Panc1 (cell line): ENCODE results near the gene AFG1L. TPM values are rescaled to one million over a fixed set of nuclear protein-coding genes. Genes with fewer than 3 reads are reported as not detected.

ENCODE experiments used
- ATAC-seq: fragments of 200-7000 bp; cut with Tn5 transposase; 2 replicates; pipeline ENCODE4 v1.9.1; 2020; ENCODE audit warnings: mild to moderate bottlenecking, moderate library complexity
- BruUV-seq: library from RNA; stranded (reverse); fragments of 400-500 nt; replicated peaks from 2 replicates; lab custom pipeline; 2021; lab: Mats Ljungman, UMichigan
- CTCF ChIA-PET: fragments of 300-600 bp; sonication (Branson Sonifier 250); formaldehyde crosslinking; loops from one replicate; lab custom pipeline; 2022; ENCODE audit warnings: antibody characterized with exemption; lab: Charles Lee
- POLR2A ChIA-PET: fragments of 300-600 bp; sonication (Branson Sonifier 250); formaldehyde crosslinking; loops from one replicate; lab custom pipeline; 2022; ENCODE audit warnings: antibody characterized with exemption; lab: Charles Lee
- DNase-seq: peaks from one replicate; pipeline ENCODE4 v3.0.0-alpha.2; 2010; ENCODE audit warnings: low read depth, low spot score
- H3K27ac ChIP-seq: 2 replicates; pipeline ENCODE4 v1.5.1; 2011; ENCODE audit warnings: mild to moderate bottlenecking, low read length, inconsistent platforms
- H3K27me3 ChIP-seq: fragments of 200-500 bp; sonication (Bioruptor generic); 2 replicates; pipeline ENCODE4 v1.6.0; 2014; ENCODE audit warnings: low read length, inconsistent platforms; ENCODE audit not compliant: control insufficient read depth, insufficient read depth
- H3K36me3 ChIP-seq: fragments of 200-500 bp; sonication (Bioruptor generic); 2 replicates; pipeline ENCODE4 v1.5.1; 2014; ENCODE audit warnings: inconsistent platforms, mild to moderate bottlenecking, low read length, moderate library complexity; ENCODE audit not compliant: control insufficient read depth, insufficient read depth
- H3K4me1 ChIP-seq: 2 replicates; pipeline ENCODE4 v1.5.1; 2011; ENCODE audit warnings: inconsistent platforms, mild to moderate bottlenecking, low read length, moderate library complexity; ENCODE audit not compliant: control insufficient read depth, insufficient read depth
- H3K4me3 ChIP-seq, 2 experiments: 2 replicates each; pipeline ENCODE4 v1.5.1; 2011 to 2012; ENCODE audit warnings: low read depth in 2 of 2, low read length in 2 of 2, mild to moderate bottlenecking in 2 of 2, inconsistent platforms in 1 of 2, moderate library complexity in 1 of 2
- H3K9me3 ChIP-seq: fragments of 200-500 bp; sonication (Bioruptor generic); 2 replicates; pipeline ENCODE4 v1.5.1; 2014; ENCODE audit warnings: low read depth, mild to moderate bottlenecking, inconsistent platforms, low read length, moderate library complexity; ENCODE audit not compliant: control insufficient read depth, insufficient read depth
- POLR2AphosphoS5 ChIP-seq: IDR thresholded peaks from 2 replicates; pipeline ENCODE4 v1.6.1; 2012; ENCODE audit warnings: mild to moderate bottlenecking, low read depth, low read length, moderate library complexity
- SIN3A ChIP-seq: IDR thresholded peaks from 2 replicates; pipeline ENCODE4 v1.6.1; 2012; ENCODE audit warnings: low read depth, mild to moderate bottlenecking, low read length, moderate library complexity, borderline replicate concordance; ENCODE audit not compliant: insufficient read depth
- TCF7L2 ChIP-seq: IDR thresholded peaks from 2 replicates; pipeline ENCODE4 v1.6.1; 2011; ENCODE audit warnings: mild to moderate bottlenecking, low read depth, low read length, inconsistent platforms
- in situ Hi-C: cut with HindIII; loops from 2 replicates; pipeline ENCODE4 v1.10.0; 2016; ENCODE audit warnings: low sequenced_read_pairs, low pct_unique_long_range_greater_than_20kb
- intact Hi-C: fragments of 100-400 bp; cut with micrococcal nuclease; formaldehyde crosslinking; loops from one replicate; pipeline ENCODE4 v1.10.0; 2022; ENCODE audit not compliant: unreplicated experiment
- total RNA-seq: library from RNA; stranded (reverse); gene quantifications from one replicate; pipeline ENCODE4 v1.2.1, GENCODE V29; 2021; ENCODE audit not compliant: unreplicated experiment
- TF ChIP-seq, protein P1 (sequence below): fragments of 450-650 bp; IDR thresholded peaks from 2 replicates; pipeline ENCODE4 v1.5.1; 2017; ENCODE audit warnings: mild to moderate bottlenecking
- TF ChIP-seq, protein P2 (sequence below), 2 experiments: IDR thresholded peaks; 2 replicates each; pipeline ENCODE4 v1.6.1; 2011 to 2012; ENCODE audit warnings: low read depth in 2 of 2, control low read depth in 1 of 2, low read length in 1 of 2, mild to moderate bottlenecking in 1 of 2, moderate library complexity in 1 of 2; ENCODE audit not compliant: insufficient read depth in 1 of 2

AFG1L gene
- total RNA-seq, 1 experiment from 2014 or later: 12.4 TPM

DNA sequence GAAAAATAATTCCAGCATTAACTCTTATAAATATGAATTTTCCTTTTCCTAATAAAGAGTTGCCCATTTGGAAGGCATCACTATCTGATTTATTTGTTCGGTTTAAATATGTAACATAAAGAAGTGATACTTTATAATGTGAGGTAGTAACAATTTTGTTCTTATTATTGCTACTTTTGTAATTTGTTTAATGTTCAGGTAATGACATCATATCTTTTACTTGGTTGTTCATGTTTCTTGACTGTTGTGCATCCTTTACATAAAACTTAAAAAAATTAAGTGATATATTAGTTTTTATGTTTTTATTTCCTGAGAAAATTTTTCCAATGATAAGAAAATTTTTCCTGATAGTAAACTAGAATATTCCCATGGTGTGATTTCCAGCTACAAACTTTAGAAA, 124.6 kb downstream of the AFG1L start:
- Histone ChIP-seq H3K4me1 (no peaks in the 10 kb centered on the region), H3K9me3 (no peaks in the 10 kb centered on the region), H3K36me3 (no peaks in the 10 kb centered on the region), H3K27ac (no peak overlapping the region), H3K4me3 (no peak overlapping the region), H3K27me3 (no peaks in the 10 kb centered on the region)
- in situ Hi-C loops: no loop called here
- ChIA-PET POLR2A (interaction anchor here (0.7 kb wide), 1 partner anchor 425 kb away, joined by 3 read pairs; no protein-coding TSS in a partner anchor), CTCF (no interaction called here)
- TF ChIP-seq, protein P1, sequence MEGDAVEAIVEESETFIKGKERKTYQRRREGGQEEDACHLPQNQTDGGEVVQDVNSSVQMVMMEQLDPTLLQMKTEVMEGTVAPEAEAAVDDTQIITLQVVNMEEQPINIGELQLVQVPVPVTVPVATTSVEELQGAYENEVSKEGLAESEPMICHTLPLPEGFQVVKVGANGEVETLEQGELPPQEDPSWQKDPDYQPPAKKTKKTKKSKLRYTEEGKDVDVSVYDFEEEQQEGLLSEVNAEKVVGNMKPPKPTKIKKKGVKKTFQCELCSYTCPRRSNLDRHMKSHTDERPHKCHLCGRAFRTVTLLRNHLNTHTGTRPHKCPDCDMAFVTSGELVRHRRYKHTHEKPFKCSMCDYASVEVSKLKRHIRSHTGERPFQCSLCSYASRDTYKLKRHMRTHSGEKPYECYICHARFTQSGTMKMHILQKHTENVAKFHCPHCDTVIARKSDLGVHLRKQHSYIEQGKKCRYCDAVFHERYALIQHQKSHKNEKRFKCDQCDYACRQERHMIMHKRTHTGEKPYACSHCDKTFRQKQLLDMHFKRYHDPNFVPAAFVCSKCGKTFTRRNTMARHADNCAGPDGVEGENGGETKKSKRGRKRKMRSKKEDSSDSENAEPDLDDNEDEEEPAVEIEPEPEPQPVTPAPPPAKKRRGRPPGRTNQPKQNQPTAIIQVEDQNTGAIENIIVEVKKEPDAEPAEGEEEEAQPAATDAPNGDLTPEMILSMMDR: no peak
- TF ChIP-seq TCF7L2 (no peak), POLR2AphosphoS5 (no peak), SIN3A (no peak)
- TF ChIP-seq, protein P2, sequence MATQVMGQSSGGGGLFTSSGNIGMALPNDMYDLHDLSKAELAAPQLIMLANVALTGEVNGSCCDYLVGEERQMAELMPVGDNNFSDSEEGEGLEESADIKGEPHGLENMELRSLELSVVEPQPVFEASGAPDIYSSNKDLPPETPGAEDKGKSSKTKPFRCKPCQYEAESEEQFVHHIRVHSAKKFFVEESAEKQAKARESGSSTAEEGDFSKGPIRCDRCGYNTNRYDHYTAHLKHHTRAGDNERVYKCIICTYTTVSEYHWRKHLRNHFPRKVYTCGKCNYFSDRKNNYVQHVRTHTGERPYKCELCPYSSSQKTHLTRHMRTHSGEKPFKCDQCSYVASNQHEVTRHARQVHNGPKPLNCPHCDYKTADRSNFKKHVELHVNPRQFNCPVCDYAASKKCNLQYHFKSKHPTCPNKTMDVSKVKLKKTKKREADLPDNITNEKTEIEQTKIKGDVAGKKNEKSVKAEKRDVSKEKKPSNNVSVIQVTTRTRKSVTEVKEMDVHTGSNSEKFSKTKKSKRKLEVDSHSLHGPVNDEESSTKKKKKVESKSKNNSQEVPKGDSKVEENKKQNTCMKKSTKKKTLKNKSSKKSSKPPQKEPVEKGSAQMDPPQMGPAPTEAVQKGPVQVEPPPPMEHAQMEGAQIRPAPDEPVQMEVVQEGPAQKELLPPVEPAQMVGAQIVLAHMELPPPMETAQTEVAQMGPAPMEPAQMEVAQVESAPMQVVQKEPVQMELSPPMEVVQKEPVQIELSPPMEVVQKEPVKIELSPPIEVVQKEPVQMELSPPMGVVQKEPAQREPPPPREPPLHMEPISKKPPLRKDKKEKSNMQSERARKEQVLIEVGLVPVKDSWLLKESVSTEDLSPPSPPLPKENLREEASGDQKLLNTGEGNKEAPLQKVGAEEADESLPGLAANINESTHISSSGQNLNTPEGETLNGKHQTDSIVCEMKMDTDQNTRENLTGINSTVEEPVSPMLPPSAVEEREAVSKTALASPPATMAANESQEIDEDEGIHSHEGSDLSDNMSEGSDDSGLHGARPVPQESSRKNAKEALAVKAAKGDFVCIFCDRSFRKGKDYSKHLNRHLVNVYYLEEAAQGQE (IDR thresholded peaks at IDR 0.05; ENCODE audit: insufficient read depth in 1 of 2, low read depth in 2 of 2, low read length in 1 of 2): no peak
- DNase-seq: no peak
- BruUV-seq: no TSS peak
- no peak for ATAC-seq
- intact Hi-C loops: no loop called here

DNA sequence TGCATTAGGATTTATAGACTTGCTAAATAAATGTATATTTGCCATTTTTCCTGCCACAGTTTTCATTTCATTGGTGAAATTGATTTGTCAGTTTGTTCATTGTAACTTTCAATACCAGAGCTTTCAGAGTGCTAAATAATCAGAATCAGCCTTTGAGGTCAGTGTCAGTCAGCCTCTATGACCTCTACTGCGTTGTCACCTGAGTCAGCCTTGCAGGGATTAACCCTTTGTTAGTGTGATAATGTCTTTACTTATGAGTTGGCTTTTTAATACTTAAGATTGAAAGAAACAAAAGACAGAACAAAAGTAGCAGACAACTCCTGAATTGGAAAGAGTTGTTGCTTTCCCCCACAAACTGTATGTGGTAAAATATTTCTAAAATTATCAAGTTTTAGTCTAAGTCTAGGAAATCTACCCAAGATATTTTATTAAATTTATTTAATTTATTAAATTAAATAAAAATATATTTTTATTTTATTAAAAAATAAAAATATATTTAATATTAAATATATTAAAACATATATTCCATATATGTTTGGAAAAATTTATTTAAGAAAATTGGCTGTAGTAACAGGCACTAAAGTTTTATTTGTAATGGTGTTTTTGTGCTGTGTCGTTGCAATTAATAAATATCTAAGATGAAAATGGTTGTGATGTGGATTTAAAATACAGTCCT, 125.2 kb downstream of the AFG1L start:
- Histone ChIP-seq H3K9me3 (no peaks in the 10 kb centered on the region), H3K27me3 (no peaks in the 10 kb centered on the region), H3K27ac (no peak overlapping the region), H3K4me3 (no peak overlapping the region), H3K4me1 (no peaks in the 10 kb centered on the region), H3K36me3 (no peaks in the 10 kb centered on the region)
- ChIA-PET POLR2A (interaction anchor here (0.7 kb wide), 1 partner anchor 425 kb away, joined by 3 read pairs; no protein-coding TSS in a partner anchor), CTCF (no interaction called here)
- in situ Hi-C loops: no loop called here
- BruUV-seq: no TSS peak
- DNase-seq (no peak), ATAC-seq (no peak)
- TF ChIP-seq TCF7L2 (no peak), SIN3A (no peak)
- intact Hi-C loops: no loop called here

DNA sequence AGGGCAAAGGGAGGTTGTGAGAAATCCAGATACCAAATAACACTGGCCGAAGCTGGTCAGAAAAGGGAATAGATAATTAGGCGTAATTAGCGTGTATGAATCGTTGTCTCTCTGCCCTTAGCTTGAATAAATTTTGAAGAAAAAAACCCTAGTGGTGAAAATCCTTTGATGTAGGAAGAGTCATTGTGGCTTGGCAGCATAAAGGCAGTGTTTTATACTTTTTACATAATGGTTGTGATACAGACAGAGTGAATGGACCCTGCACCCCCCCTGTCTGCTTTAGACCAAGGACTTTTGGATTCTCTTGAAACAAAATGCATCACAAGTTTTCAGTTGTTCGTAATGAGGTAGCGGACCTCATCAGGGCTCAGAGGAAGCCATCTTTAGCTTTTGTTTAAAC, 126.5 kb downstream of the AFG1L start:
- TF ChIP-seq, protein P2 (IDR thresholded peaks at IDR 0.05; ENCODE audit: insufficient read depth in 1 of 2, low read depth in 2 of 2, low read length in 1 of 2): no peak
- TF ChIP-seq TCF7L2 (no peak), POLR2AphosphoS5 (no peak), SIN3A (no peak)
- TF ChIP-seq, protein P1: no peak
- Histone ChIP-seq H3K36me3 (no peaks in the 10 kb centered on the region), H3K9me3 (no peaks in the 10 kb centered on the region), H3K27me3 (no peaks in the 10 kb centered on the region), H3K27ac (no peak overlapping the region), H3K4me3 (no peak overlapping the region), H3K4me1 (no peaks in the 10 kb centered on the region)
- intact Hi-C loops (no loop called here), in situ Hi-C loops (no loop called here)
- no TSS peak for BruUV-seq
- ATAC-seq: no peak
- no peak for DNase-seq
- ChIA-PET POLR2A (no interaction called here), CTCF (no interaction called here)
